OCI-LY1 (cell line): ENCODE measurements around the gene GRHPR.

ENCODE experiments used
- EZH2 ChIP-seq: fragments of 200-600 bp; sonication (generic), shearing (Covaris generic); IDR thresholded peaks from 2 replicates; pipeline ENCODE4 v1.8.0; 2017; ENCODE audit warnings: borderline replicate concordance, mixed run types, mild to moderate bottlenecking, antibody characterized with exemption, low read length, moderate library complexity, mixed read lengths
- TF ChIP-seq, protein P1 (sequence below): fragments of 200-600 bp; sonication (generic), shearing (Covaris generic); IDR thresholded peaks from 2 replicates; pipeline ENCODE4 v1.5.1; 2017; ENCODE audit warnings: mild to moderate bottlenecking, antibody characterized with exemption, low read length, moderate library complexity, mixed read lengths

DNA sequence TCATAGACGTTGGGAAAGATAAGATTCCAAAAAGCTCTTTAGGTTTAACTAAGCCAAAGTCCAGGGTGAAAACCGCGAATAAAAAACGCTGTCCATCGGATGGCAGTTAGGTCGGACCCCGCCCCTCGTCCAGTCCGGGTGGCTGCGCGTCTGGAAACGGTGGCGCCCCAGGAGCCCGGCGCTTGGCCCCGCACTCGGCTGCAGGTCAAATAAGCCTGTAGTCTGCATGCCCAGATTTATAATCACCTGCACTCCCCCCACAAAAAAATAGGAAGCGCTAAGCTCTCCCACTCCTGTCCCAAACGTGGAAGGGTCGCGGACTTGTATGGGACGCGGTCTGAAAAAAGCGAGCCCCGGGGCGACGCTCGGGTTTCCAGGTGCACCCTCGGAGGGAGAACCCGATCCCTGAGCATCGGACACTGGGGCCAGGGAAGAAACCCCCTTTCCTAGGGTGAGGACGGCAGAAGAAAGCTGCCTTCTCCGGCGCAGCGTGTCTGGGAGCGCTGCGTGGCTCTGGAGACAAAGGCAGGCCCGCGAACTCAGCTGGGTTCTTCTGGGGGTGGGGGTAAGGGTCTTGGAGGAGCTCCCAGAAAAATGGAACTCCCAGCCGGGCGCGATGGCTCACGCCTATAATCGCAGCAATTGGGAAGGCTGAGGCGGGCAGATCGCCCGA is 43.7 kb downstream of the GRHPR start:
- TF ChIP-seq, protein P1, sequence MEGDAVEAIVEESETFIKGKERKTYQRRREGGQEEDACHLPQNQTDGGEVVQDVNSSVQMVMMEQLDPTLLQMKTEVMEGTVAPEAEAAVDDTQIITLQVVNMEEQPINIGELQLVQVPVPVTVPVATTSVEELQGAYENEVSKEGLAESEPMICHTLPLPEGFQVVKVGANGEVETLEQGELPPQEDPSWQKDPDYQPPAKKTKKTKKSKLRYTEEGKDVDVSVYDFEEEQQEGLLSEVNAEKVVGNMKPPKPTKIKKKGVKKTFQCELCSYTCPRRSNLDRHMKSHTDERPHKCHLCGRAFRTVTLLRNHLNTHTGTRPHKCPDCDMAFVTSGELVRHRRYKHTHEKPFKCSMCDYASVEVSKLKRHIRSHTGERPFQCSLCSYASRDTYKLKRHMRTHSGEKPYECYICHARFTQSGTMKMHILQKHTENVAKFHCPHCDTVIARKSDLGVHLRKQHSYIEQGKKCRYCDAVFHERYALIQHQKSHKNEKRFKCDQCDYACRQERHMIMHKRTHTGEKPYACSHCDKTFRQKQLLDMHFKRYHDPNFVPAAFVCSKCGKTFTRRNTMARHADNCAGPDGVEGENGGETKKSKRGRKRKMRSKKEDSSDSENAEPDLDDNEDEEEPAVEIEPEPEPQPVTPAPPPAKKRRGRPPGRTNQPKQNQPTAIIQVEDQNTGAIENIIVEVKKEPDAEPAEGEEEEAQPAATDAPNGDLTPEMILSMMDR: no peak
- TF ChIP-seq EZH2: no peak
